Right renal cortex interstitium (tissue), 3 donors: ENCODE measurements around the gene CORO2B. TPM values are rescaled to one million over a fixed set of nuclear protein-coding genes. Genes with fewer than 3 reads are reported as not detected.

Experiments used
- DNase-seq, 3 donors: peaks; one replicate each; pipeline ENCODE4 v3.0.0-alpha.2; 2013; ENCODE audit warnings: low read depth in 3 of 3, low spot score in 2 of 3
- polyA plus RNA-seq, 3 donors: library from polyadenylated mRNA; unstranded; fragments of 120-200 nt; gene quantifications; one replicate each; pipeline ENCODE4 v1.2.1, GENCODE V29; 2013; ENCODE audit not compliant: insufficient read length in 3 of 3

CORO2B gene
- 10 to 100 TPM; 20.4 to 23.5 (median 23.5) TPM for polyA plus RNA-seq

- peak in 1 of 3 donors; percentile 23 for DNase-seq
These were observed at the start of gene CORO2B for GRCh38 chr15:68578980-68579935. CORO2B (plus strand) TSS chr15:68578993; CDS start chr15:68579263, 270 bp downstream.

- DNase-seq: no peak
These were observed 47.2 kb upstream of the CORO2B start for GRCh38 chr15:68531387-68532179.

GRCh38 chr15:68536331-68537095, 42.3 kb upstream of the CORO2B start:
- DNase-seq: no peak

- DNase-seq: no peak
These were observed 41.7 kb upstream of the CORO2B start for GRCh38 chr15:68537097-68537496.

GRCh38 chr15:68537506-68537905, 41.3 kb upstream of the CORO2B start:
- DNase-seq: no peak

- DNase-seq: no peak
These were observed 40.5 kb upstream of the CORO2B start for GRCh38 chr15:68538311-68538710.

- no peak for DNase-seq
These were observed 37.0 kb upstream of the CORO2B start for GRCh38 chr15:68541743-68542142.

- no peak for DNase-seq
These were observed 36.4 kb upstream of the CORO2B start for GRCh38 chr15:68542348-68542747.

- no peak for DNase-seq
These were observed 36.0 kb upstream of the CORO2B start for GRCh38 chr15:68542771-68543164.

GRCh38 chr15:68543165-68544008, 35.4 kb upstream of the CORO2B start:
- DNase-seq: no peak

- DNase-seq: no peak
These were observed 32.5 kb upstream of the CORO2B start for GRCh38 chr15:68546318-68546717.

GRCh38 chr15:68548364-68548763, 30.4 kb upstream of the CORO2B start:
- no peak for DNase-seq

GRCh38 chr15:68550004-68550403, 28.8 kb upstream of the CORO2B start:
- DNase-seq: no peak

- peak in 2 of 3 donors; percentile 40 to 42 for DNase-seq
These were observed 28.1 kb upstream of the CORO2B start for GRCh38 chr15:68550498-68551295.

- no peak for DNase-seq
These were observed 27.5 kb upstream of the CORO2B start for GRCh38 chr15:68551296-68551635.

- DNase-seq: no peak
These were observed 26.4 kb upstream of the CORO2B start for GRCh38 chr15:68552344-68552743.

GRCh38 chr15:68552773-68553172, 26.0 kb upstream of the CORO2B start:
- no peak for DNase-seq

GRCh38 chr15:68553314-68553993, 25.3 kb upstream of the CORO2B start:
- DNase-seq: no peak
